ENCODE results near the gene COX6B2. TPM values are rescaled to one million over a fixed set of nuclear protein-coding genes. Genes with fewer than 3 reads are reported as not detected.

The COX6B2 gene
- polyA plus RNA-seq, 3 donors = 0.36 TPM; not detected in 2

DNA sequence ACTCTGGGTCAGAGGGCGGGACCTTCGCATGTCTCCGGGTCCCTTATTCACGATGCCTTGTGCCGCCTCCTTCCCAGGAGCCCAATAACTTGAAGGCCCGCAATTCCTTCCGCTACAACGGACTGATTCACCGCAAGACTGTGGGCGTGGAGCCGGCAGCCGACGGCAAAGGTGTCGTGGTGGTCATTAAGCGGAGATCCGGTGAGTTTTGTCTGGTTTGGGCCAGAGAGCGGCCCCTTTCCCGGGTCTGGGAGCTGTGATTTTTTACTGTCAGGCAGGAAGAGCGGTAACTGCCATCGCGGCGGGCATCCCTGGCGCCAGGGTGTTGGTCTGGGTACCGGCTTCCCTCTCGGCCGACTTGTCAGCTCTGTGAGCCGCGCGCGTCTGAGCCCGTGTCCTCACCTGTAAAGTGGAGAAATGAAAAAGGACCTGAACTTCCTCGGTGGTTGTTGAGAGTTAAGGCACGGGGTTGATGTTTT lies 32.0 kb upstream of the COX6B2 start:
- Mint-ChIP-seq H3K27me3 (ENCODE audit: low read depth in 3 of 3) (peaks cover under 1 to 14% (median 6%) of the 10 kb centered on the region in 3 donors), H3K27ac (peak overlapping the region; percentile 96 to 99 (median 97)), H3K9me3 (peaks cover 0 to 2% (median 0%) of the 10 kb centered on the region in 7 donors), H3K4me1 (peaks cover 62% of the 10 kb centered on the region), H3K36me3 (peaks cover 44% of the 10 kb centered on the region in 2 donors), H3K4me3 (peak overlapping the region; percentile 100)
- peaks cover 43% of the 10 kb centered on the region for H3K79me2 ChIP-seq (ENCODE audit: insufficient read depth, low read length)
- peak in 1 of 3 donors; percentile 54 for DNase-seq
- H4K20me1 ChIP-seq (ENCODE audit: insufficient read depth, low read length) = peaks cover 57% of the 10 kb centered on the region
- no peaks in the 10 kb centered on the region for H3K9me3 ChIP-seq (replicated peaks in 1 of 2; ENCODE audit: control insufficient read depth in 1 of 2, insufficient read depth in 1 of 2, low read length in 2 of 2)
- H3K27ac ChIP-seq (ENCODE audit: low read depth in 1 of 2, low read length in 2 of 2) = peak overlapping the region; percentile 63 to 93
- H3K4me2 ChIP-seq (replicated peaks; ENCODE audit: extremely low read depth, low read length, poor library complexity, severe bottlenecking) = peak overlapping the region; percentile 99
- H3K36me3 ChIP-seq (replicated peaks in 1 of 2; ENCODE audit: control insufficient read depth in 1 of 2, insufficient read depth in 2 of 2, low read length in 2 of 2) = peaks cover 40 to 43% of the 10 kb centered on the region in 2 donors
- H3K27me3 ChIP-seq (ENCODE audit: control insufficient read depth in 2 of 2, insufficient read depth in 2 of 2, low read length in 2 of 2) = no peaks in the 10 kb centered on the region
- H3K4me3 ChIP-seq (replicated peaks in 1 of 3; ENCODE audit: low read depth in 2 of 3, low read length in 3 of 3) = peak overlapping the region; percentile 85 to 95 (median 92)
- intact Hi-C loops (cut with micrococcal nuclease) = loop anchor here (1.0 to 5.0 kb wide), 3 partner anchors 20 to 84 kb away; partner anchors contain the start of gene UBE2S (in 2 of the 2)
- H3K9ac ChIP-seq (ENCODE audit: insufficient read depth, low read length, poor library complexity, severe bottlenecking) = peak overlapping the region; percentile 83
- H3K4me1 ChIP-seq (ENCODE audit: control insufficient read depth in 1 of 2, insufficient read depth in 2 of 2, low read length in 2 of 2) = peaks cover 43 to 56% of the 10 kb centered on the region in 2 donors
- TF ChIP-seq, protein P1, sequence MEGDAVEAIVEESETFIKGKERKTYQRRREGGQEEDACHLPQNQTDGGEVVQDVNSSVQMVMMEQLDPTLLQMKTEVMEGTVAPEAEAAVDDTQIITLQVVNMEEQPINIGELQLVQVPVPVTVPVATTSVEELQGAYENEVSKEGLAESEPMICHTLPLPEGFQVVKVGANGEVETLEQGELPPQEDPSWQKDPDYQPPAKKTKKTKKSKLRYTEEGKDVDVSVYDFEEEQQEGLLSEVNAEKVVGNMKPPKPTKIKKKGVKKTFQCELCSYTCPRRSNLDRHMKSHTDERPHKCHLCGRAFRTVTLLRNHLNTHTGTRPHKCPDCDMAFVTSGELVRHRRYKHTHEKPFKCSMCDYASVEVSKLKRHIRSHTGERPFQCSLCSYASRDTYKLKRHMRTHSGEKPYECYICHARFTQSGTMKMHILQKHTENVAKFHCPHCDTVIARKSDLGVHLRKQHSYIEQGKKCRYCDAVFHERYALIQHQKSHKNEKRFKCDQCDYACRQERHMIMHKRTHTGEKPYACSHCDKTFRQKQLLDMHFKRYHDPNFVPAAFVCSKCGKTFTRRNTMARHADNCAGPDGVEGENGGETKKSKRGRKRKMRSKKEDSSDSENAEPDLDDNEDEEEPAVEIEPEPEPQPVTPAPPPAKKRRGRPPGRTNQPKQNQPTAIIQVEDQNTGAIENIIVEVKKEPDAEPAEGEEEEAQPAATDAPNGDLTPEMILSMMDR (IDR thresholded peaks at IDR 0.05) = no peak
- H2AFZ ChIP-seq (ENCODE audit: insufficient read depth, low read depth, low read length, poor library complexity, severe bottlenecking) = peak overlapping the region; percentile 76
- WGBS (ENCODE audit: insufficient coverage) = 3% methylated on average over 32 of the region's 33 CpGs

DNA sequence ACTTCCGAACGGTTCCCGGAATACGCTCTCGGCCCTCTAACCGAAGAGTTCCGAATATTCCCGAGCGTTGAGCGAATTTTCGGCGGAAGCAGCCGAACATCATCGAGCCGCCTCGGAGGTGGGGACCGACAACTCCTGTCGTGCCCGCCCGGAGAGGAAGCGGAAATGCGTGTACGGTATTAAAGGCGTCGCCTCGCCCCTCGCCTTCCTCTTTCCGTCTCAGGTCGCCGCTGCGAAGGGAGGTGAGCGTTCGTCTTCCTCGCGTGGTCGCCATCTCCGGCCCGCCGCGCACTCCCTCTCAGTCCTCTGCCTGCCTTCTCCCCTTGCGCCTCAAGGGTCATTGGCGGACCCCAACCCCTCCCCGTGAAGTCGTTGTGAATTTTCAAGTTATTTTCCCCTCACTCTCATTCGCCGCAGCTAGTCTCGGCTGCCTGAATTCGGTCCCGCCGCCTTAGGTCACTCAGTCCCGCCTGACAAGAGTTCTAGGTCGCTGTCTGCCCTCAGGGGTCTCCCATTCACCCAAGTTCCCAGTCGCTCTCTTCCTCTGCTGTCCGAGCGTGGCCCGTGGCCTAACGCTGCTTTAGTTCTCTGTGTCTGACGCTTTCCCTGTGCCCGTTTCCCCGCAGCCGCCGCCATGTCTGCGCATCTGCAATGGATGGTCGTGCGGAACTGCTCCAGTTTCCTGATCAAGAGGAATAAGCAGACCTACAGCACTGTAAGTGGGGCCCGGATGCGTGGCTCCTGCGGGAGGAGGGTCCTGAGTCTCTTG lies 31.4 kb upstream of the COX6B2 start, which contains the start of gene RPL28:
RPL28 (plus strand) TSS at position 209 of the 769 bp plus-strand sequence; CDS start at position 635, 426 bp downstream.
- Histone ChIP-seq H3K27me3 (ENCODE audit: control insufficient read depth in 2 of 2, insufficient read depth in 2 of 2, low read length in 2 of 2) (no peaks in the 10 kb centered on the region), H4K20me1 (ENCODE audit: insufficient read depth, low read length) (peaks cover 51% of the 10 kb centered on the region), H3K9me3 (replicated peaks in 1 of 2; ENCODE audit: control insufficient read depth in 1 of 2, insufficient read depth in 1 of 2, low read length in 2 of 2) (no peaks in the 10 kb centered on the region), H3K4me3 (replicated peaks in 1 of 3; ENCODE audit: low read depth in 2 of 3, low read length in 3 of 3) (peak within 1 kb of the TSS; percentile 85 to 95 (median 92)), H3K9ac (ENCODE audit: insufficient read depth, low read length, poor library complexity, severe bottlenecking) (peak within 1 kb of the TSS; percentile 83), H3K36me3 (replicated peaks in 1 of 2; ENCODE audit: control insufficient read depth in 1 of 2, insufficient read depth in 2 of 2, low read length in 2 of 2) (peaks cover 38% of the 10 kb centered on the region in 2 donors), H3K4me1 (ENCODE audit: control insufficient read depth in 1 of 2, insufficient read depth in 2 of 2, low read length in 2 of 2) (peaks cover 43 to 56% of the 10 kb centered on the region in 2 donors), H3K79me2 (ENCODE audit: insufficient read depth, low read length) (peaks cover 43% of the 10 kb centered on the region), H2AFZ (ENCODE audit: insufficient read depth, low read depth, low read length, poor library complexity, severe bottlenecking) (peak within 1 kb of the TSS; percentile 90), H3K4me2 (replicated peaks; ENCODE audit: extremely low read depth, low read length, poor library complexity, severe bottlenecking) (peak within 1 kb of the TSS; percentile 99), H3K27ac (ENCODE audit: low read depth in 1 of 2, low read length in 2 of 2) (peak within 1 kb of the TSS; percentile 63 to 93)
- Mint-ChIP-seq H3K27me3 (ENCODE audit: low read depth in 3 of 3) (peaks cover 2 to 14% (median 6%) of the 10 kb centered on the region in 3 donors), H3K9me3 (peaks cover 0 to 2% (median 0%) of the 10 kb centered on the region in 7 donors), H3K27ac (peak within 1 kb of the TSS; percentile 96 to 99 (median 97)), H3K36me3 (peaks cover 42 to 44% of the 10 kb centered on the region in 2 donors), H3K4me3 (peak within 1 kb of the TSS; percentile 100), H3K4me1 (peaks cover 62% of the 10 kb centered on the region)
- TF ChIP-seq, protein P1 (IDR thresholded peaks at IDR 0.05) = no peak
- DNase-seq = peak; percentile 98 to 99 (median 98)
- intact Hi-C loops (cut with micrococcal nuclease) = loop anchor here (1.0 to 5.0 kb wide), 4 partner anchors 21 to 84 kb away; partner anchors contain the start of genes UBE2S (in 2 of the 2) and KMT5C (in 1 of the 2)
- WGBS (ENCODE audit: insufficient coverage) = 0% methylated on average over 68 of the region's 68 CpGs
